Measurements from ENCODE around the gene EGFL7.
A peak's percentile ranks its signal among the peaks of the same experiment; 100 is the strongest.
"Not testable (repeated sequence)": the region's sequence is repeated elsewhere in the genome, so short reads cannot be mapped to it uniquely, and the experiment has no call there.

The EGFL7 gene

GRCh38 chr9:136709454-136710109 lies 46.9 kb downstream of the EGFL7 start:
- Mint-ChIP-seq H3K36me3 (ENCODE audit: low read depth) (no peaks in the 10 kb centered on the region), H3K27me3 (peaks cover 39% of the 10 kb centered on the region), H3K4me3 (no peak overlapping the region), H3K9me3 (no peaks in the 10 kb centered on the region), H3K27ac (no peak overlapping the region), H3K4me1 (peaks cover 6% of the 10 kb centered on the region)
- ATAC-seq (no peak), DNase-seq (no peak)

- Mint-ChIP-seq H3K4me3 (no peak overlapping the region), H3K36me3 (ENCODE audit: low read depth) (no peaks in the 10 kb centered on the region), H3K9me3 (no peaks in the 10 kb centered on the region), H3K27me3 (peaks cover 35% of the 10 kb centered on the region), H3K4me1 (peaks cover 6% of the 10 kb centered on the region), H3K27ac (no peak overlapping the region)
- DNase-seq (no peak), ATAC-seq (no peak)
Measured at GRCh38 chr9:136710543-136710942, 47.8 kb downstream of the EGFL7 start.

- H3K4me3 Mint-ChIP-seq = peak overlapping the region; percentile 40
- not testable (repeated sequence) for H3K9me3 Mint-ChIP-seq; H3K36me3 Mint-ChIP-seq (ENCODE audit: low read depth); DNase-seq; H3K27ac Mint-ChIP-seq; ATAC-seq; H3K4me1 Mint-ChIP-seq
- H3K27me3 Mint-ChIP-seq = peaks cover 39% of the 10 kb centered on the region
Measured at GRCh38 chr9:136711219-136711648, 48.5 kb downstream of the EGFL7 start.

GRCh38 chr9:136711751-136712689 lies 49.3 kb downstream of the EGFL7 start, which contains the start of gene DIPK1B:
Gene DIPK1B (plus strand): TSS chr9:136712572. CDS start chr9:136712666, 94 bp downstream.
- Mint-ChIP-seq H3K9me3 (no peaks in the 10 kb centered on the region), H3K4me3 (peak within 1 kb of the TSS; percentile 40), H3K27me3 (peaks cover 39% of the 10 kb centered on the region), H3K4me1 (peaks cover 6% of the 10 kb centered on the region), H3K27ac (no peak within 1 kb of the TSS), H3K36me3 (ENCODE audit: low read depth) (no peaks in the 10 kb centered on the region)
- ATAC-seq = no peak
- DNase-seq = no peak

- no peak for ATAC-seq
- peaks cover 6% of the 10 kb centered on the region for H3K4me1 Mint-ChIP-seq
Measured at GRCh38 chr9:136712690-136713544, 50.2 kb downstream of the EGFL7 start.

GRCh38 chr9:136713550-136713949 lies 50.8 kb downstream of the EGFL7 start:
- DNase-seq = no peak
- Mint-ChIP-seq H3K36me3 (ENCODE audit: low read depth) (no peaks in the 10 kb centered on the region), H3K9me3 (no peaks in the 10 kb centered on the region), H3K27me3 (peaks cover 36% of the 10 kb centered on the region), H3K27ac (no peak overlapping the region), H3K4me3 (peak overlapping the region; percentile 17), H3K4me1 (peaks cover 6% of the 10 kb centered on the region)
- no peak for ATAC-seq

More at GRCh38 chr9:136712690-136713544, 50.2 kb downstream of the EGFL7 start:
- Mint-ChIP-seq H3K27me3 (peaks cover 38% of the 10 kb centered on the region), H3K27ac (no peak overlapping the region), H3K9me3 (no peaks in the 10 kb centered on the region), H3K36me3 (ENCODE audit: low read depth) (no peaks in the 10 kb centered on the region), H3K4me3 (peak overlapping the region; percentile 17)
- DNase-seq = no peak

GRCh38 chr9:136714096-136714892 lies 51.6 kb downstream of the EGFL7 start:
- no peaks in the 10 kb centered on the region for H3K9me3 Mint-ChIP-seq
- peaks cover 36% of the 10 kb centered on the region for H3K27me3 Mint-ChIP-seq
- ATAC-seq (no peak), DNase-seq (no peak)
- H3K4me1 Mint-ChIP-seq = peaks cover 6% of the 10 kb centered on the region
- H3K36me3 Mint-ChIP-seq (ENCODE audit: low read depth) = no peaks in the 10 kb centered on the region
- no peak overlapping the region for H3K27ac Mint-ChIP-seq
- no peak overlapping the region for H3K4me3 Mint-ChIP-seq

GRCh38 chr9:136714893-136715274 lies 52.2 kb downstream of the EGFL7 start:
- Mint-ChIP-seq H3K4me3 (no peak overlapping the region), H3K27me3 (peaks cover 36% of the 10 kb centered on the region)

GRCh38 chr9:136717399-136717798 lies 54.7 kb downstream of the EGFL7 start:
- H3K27me3 Mint-ChIP-seq = peaks cover 19% of the 10 kb centered on the region
- no peaks in the 10 kb centered on the region for H3K9me3 Mint-ChIP-seq
- no peak overlapping the region for H3K4me3 Mint-ChIP-seq
- DNase-seq (no peak), ATAC-seq (no peak)
- H3K36me3 Mint-ChIP-seq (ENCODE audit: low read depth) = peaks cover 5% of the 10 kb centered on the region
- peaks cover 4% of the 10 kb centered on the region for H3K4me1 Mint-ChIP-seq
- no peak overlapping the region for H3K27ac Mint-ChIP-seq

More at GRCh38 chr9:136714893-136715274, 52.2 kb downstream of the EGFL7 start:
- Mint-ChIP-seq H3K9me3 (no peaks in the 10 kb centered on the region), H3K27ac (no peak overlapping the region), H3K4me1 (peaks cover 6% of the 10 kb centered on the region), H3K36me3 (ENCODE audit: low read depth) (no peaks in the 10 kb centered on the region)
- DNase-seq (no peak), ATAC-seq (no peak)

GRCh38 chr9:136718345-136719194 lies 55.9 kb downstream of the EGFL7 start:
- Mint-ChIP-seq H3K9me3 (no peaks in the 10 kb centered on the region), H3K27me3 (peaks cover 13% of the 10 kb centered on the region), H3K4me3 (no peak overlapping the region), H3K27ac (no peak overlapping the region), H3K4me1 (peaks cover 5% of the 10 kb centered on the region), H3K36me3 (ENCODE audit: low read depth) (peaks cover 6% of the 10 kb centered on the region)
- DNase-seq = no peak
- ATAC-seq = no peak

GRCh38 chr9:136719195-136719880 lies 56.6 kb downstream of the EGFL7 start:
- ATAC-seq (peak; percentile 13), DNase-seq (peak; percentile 39)
- H3K4me1 Mint-ChIP-seq = peaks cover 11% of the 10 kb centered on the region
- H3K27ac Mint-ChIP-seq = no peak overlapping the region
- no peak overlapping the region for H3K4me3 Mint-ChIP-seq
- peaks cover 8% of the 10 kb centered on the region for H3K27me3 Mint-ChIP-seq
- H3K36me3 Mint-ChIP-seq (ENCODE audit: low read depth) = peaks cover 13% of the 10 kb centered on the region
- no peaks in the 10 kb centered on the region for H3K9me3 Mint-ChIP-seq

- DNase-seq (no peak), ATAC-seq (no peak)
- no peak overlapping the region for H3K4me3 Mint-ChIP-seq
- H3K4me1 Mint-ChIP-seq = peaks cover 15% of the 10 kb centered on the region
- no peaks in the 10 kb centered on the region for H3K9me3 Mint-ChIP-seq
- peaks cover 23% of the 10 kb centered on the region for H3K36me3 Mint-ChIP-seq (ENCODE audit: low read depth)
- peaks cover 6% of the 10 kb centered on the region for H3K27me3 Mint-ChIP-seq
- H3K27ac Mint-ChIP-seq = no peak overlapping the region
Measured at GRCh38 chr9:136720251-136720897, 57.7 kb downstream of the EGFL7 start.
